Ureter (tissue), 1 donor: ENCODE data around the gene EDNRB. TPM values are rescaled to one million over a fixed set of nuclear protein-coding genes. Genes with fewer than 3 reads are reported as not detected.
"Not testable (repeated sequence)": the region's sequence is repeated elsewhere in the genome, so short reads cannot be mapped to it uniquely, and the experiment has no call there.

ENCODE experiments used
- DNase-seq: peaks from one replicate; pipeline ENCODE4 v3.0.0-alpha.2; 2020; ENCODE audit warnings: low spot score
- total RNA-seq: library from RNA; stranded (reverse); gene quantifications from one replicate; pipeline ENCODE4 v1.2.4, GENCODE V29; 2023
- donor health status: DM: yes; HTN: yes; CAD: no.

The EDNRB gene
- 72.7 TPM for total RNA-seq

- peak; percentile 64 for DNase-seq
These were observed at the start of gene EDNRB for GRCh38 chr13:77918391-77919245. EDNRB (minus strand) TSS chr13:77918831; CDS start chr13:77918573, 258 bp downstream.

GRCh38 chr13:77966671-77967070 is 48.0 kb upstream of the EDNRB start:
- DNase-seq, result no peak

- no peak for DNase-seq
These were observed 34.1 kb upstream of the EDNRB start for GRCh38 chr13:77952737-77953136.

- DNase-seq, result no peak
These were observed 33.6 kb upstream of the EDNRB start for GRCh38 chr13:77952276-77952675.

- DNase-seq, result no peak
These were observed 27.9 kb upstream of the EDNRB start for GRCh38 chr13:77946522-77946921.

GRCh38 chr13:77935063-77935462 is 16.4 kb upstream of the EDNRB start:
- not testable (repeated sequence) for DNase-seq

- DNase-seq, result no peak
These were observed 11.8 kb upstream of the EDNRB start for GRCh38 chr13:77930430-77930829.

- DNase-seq, result no peak
These were observed 10.3 kb upstream of the EDNRB start for GRCh38 chr13:77928909-77929308.

- no peak for DNase-seq
These were observed 7.0 kb upstream of the EDNRB start for GRCh38 chr13:77925616-77926015.

- DNase-seq, result no peak
These were observed 1.3 kb upstream of the EDNRB start for GRCh38 chr13:77919921-77920294.

- peak; percentile 63 for DNase-seq
These were observed 752 bp upstream of the EDNRB start for GRCh38 chr13:77919246-77919920.

GRCh38 chr13:77916488-77916887 is 2.1 kb downstream of the EDNRB start:
- DNase-seq, result no peak

- no peak for DNase-seq
These were observed 2.9 kb downstream of the EDNRB start for GRCh38 chr13:77915686-77916085.

GRCh38 chr13:77913003-77913402 is 5.6 kb downstream of the EDNRB start:
- DNase-seq, result no peak

- DNase-seq, result no peak
These were observed 6.9 kb downstream of the EDNRB start for GRCh38 chr13:77911751-77912150.

- DNase-seq, result no peak
These were observed 8.8 kb downstream of the EDNRB start for GRCh38 chr13:77909827-77910226.

GRCh38 chr13:77908531-77908930 is 10.1 kb downstream of the EDNRB start:
- DNase-seq, result no peak

GRCh38 chr13:77907666-77908341 is 10.8 kb downstream of the EDNRB start:
- no peak for DNase-seq

GRCh38 chr13:77904031-77904430 is 14.6 kb downstream of the EDNRB start:
- no peak for DNase-seq

- DNase-seq, result no peak
These were observed 15.2 kb downstream of the EDNRB start for GRCh38 chr13:77903435-77903834.

GRCh38 chr13:77902319-77902963 is 16.2 kb downstream of the EDNRB start:
- no peak for DNase-seq

- no peak for DNase-seq
These were observed 20.5 kb downstream of the EDNRB start for GRCh38 chr13:77898097-77898496.
